K562 (cell line): ENCODE measurements around the gene GCH1. TPM values are rescaled to one million over a fixed set of nuclear protein-coding genes. Genes with fewer than 3 reads are reported as not detected.

Experiments used
- ZNF175 ChIP-seq: fragments of 200-800 bp; sonication (Bioruptor generic); IDR thresholded peaks from 2 replicates; pipeline ENCODE4 v1.6.1; 2016; ENCODE audit warnings: low read depth, mild to moderate bottlenecking, missing genetic modification characterization, missing compliant biosample characterization
- polyA plus RNA-seq, 8 experiments: library from polyadenylated mRNA; depleted of rRNA in 4 of 8; stranded (reverse) in 5 of 8; unstranded in 3 of 8; fragments of >200 nt; fragmentation: Nextera tagmentation in 2 of 8; fragmentation: Illumina TruSeq in 1 of 8; extraction: Ambion mirVana in 2 of 8; extraction: Trizol in 1 of 8; gene quantifications; 2 replicates each; pipeline versions ENCODE4 v1.2.1 to v1.2.3, GENCODE V29; 2011 to 2014; ENCODE audit warnings: inconsistent platforms in 1 of 8, missing spikeins in 1 of 8
- total RNA-seq, 7 experiments: library from RNA; depleted of rRNA in 6 of 7; stranded (reverse); fragments of >200 nt in 6 of 7; fragmentation: Illumina TruSeq in 2 of 7; extraction: Trizol in 2 of 7; gene quantifications; 2 replicates each; pipeline versions ENCODE4 v1.2.1 to v1.2.3, GENCODE V29; 2011 to 2021; ENCODE audit warnings: low replicate concordance in 1 of 7
- TF ChIP-seq, protein P1 (sequence below), 2 experiments: fragments of 450-650 bp in 1 of 2; sonication (generic) in 1 of 2; formaldehyde crosslinking in 1 of 2; IDR thresholded peaks; 2 replicates each; pipeline versions ENCODE4 v1.7.1 to v1.9.0; 2016 to 2022; ENCODE audit warnings: inconsistent platforms in 1 of 2, mild to moderate bottlenecking in 1 of 2, missing genetic modification reagents in 1 of 2
- TF ChIP-seq, protein P2 (sequence below), 2 experiments: fragments of 450-650 bp; IDR thresholded peaks; 2 replicates each; pipeline ENCODE4 v1.6.1; 2018; ENCODE audit warnings: mild to moderate bottlenecking in 2 of 2, low read depth in 1 of 2; ENCODE audit not compliant: partially characterized antibody in 2 of 2

GCH1 gene
- total and polyA plus RNA-seq, 9 of the 15 experiments (the other 6 are each of a cell fraction or from before 2014, with no cell fraction given) = 3.9 to 13.1 (median 6.5) TPM

DNA sequence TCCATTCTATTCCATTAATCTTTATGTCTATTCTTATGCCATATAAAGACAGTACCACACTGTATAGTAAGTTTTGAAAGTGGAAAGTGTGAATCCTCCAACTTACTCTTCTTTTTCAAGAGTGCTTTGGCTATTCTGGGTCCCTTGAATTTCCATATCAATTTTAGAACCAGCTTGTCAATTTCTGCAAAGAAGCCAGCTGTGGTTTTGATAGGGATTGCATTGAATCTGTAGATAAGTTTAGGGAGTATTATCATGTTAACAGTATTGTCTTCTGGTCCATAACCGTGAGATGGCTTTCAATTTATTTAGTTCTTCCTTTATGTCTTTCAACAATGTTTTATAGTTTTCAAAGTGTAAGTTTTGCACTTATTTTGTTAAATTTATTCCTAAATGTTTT, 34.2 kb upstream of the GCH1 start (continued):
- TF ChIP-seq, protein P1, sequence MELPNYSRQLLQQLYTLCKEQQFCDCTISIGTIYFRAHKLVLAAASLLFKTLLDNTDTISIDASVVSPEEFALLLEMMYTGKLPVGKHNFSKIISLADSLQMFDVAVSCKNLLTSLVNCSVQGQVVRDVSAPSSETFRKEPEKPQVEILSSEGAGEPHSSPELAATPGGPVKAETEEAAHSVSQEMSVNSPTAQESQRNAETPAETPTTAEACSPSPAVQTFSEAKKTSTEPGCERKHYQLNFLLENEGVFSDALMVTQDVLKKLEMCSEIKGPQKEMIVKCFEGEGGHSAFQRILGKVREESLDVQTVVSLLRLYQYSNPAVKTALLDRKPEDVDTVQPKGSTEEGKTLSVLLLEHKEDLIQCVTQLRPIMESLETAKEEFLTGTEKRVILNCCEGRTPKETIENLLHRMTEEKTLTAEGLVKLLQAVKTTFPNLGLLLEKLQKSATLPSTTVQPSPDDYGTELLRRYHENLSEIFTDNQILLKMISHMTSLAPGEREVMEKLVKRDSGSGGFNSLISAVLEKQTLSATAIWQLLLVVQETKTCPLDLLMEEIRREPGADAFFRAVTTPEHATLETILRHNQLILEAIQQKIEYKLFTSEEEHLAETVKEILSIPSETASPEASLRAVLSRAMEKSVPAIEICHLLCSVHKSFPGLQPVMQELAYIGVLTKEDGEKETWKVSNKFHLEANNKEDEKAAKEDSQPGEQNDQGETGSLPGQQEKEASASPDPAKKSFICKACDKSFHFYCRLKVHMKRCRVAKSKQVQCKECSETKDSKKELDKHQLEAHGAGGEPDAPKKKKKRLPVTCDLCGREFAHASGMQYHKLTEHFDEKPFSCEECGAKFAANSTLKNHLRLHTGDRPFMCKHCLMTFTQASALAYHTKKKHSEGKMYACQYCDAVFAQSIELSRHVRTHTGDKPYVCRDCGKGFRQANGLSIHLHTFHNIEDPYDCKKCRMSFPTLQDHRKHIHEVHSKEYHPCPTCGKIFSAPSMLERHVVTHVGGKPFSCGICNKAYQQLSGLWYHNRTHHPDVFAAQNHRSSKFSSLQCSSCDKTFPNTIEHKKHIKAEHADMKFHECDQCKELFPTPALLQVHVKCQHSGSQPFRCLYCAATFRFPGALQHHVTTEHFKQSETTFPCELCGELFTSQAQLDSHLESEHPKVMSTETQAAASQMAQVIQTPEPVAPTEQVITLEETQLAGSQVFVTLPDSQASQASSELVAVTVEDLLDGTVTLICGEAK (IDR thresholded peaks at IDR 0.05) = no peak
- TF ChIP-seq, protein P1 (CRISPR knock-in tag; IDR thresholded peaks at IDR 0.05) = no peak
- TF ChIP-seq, protein P2, sequence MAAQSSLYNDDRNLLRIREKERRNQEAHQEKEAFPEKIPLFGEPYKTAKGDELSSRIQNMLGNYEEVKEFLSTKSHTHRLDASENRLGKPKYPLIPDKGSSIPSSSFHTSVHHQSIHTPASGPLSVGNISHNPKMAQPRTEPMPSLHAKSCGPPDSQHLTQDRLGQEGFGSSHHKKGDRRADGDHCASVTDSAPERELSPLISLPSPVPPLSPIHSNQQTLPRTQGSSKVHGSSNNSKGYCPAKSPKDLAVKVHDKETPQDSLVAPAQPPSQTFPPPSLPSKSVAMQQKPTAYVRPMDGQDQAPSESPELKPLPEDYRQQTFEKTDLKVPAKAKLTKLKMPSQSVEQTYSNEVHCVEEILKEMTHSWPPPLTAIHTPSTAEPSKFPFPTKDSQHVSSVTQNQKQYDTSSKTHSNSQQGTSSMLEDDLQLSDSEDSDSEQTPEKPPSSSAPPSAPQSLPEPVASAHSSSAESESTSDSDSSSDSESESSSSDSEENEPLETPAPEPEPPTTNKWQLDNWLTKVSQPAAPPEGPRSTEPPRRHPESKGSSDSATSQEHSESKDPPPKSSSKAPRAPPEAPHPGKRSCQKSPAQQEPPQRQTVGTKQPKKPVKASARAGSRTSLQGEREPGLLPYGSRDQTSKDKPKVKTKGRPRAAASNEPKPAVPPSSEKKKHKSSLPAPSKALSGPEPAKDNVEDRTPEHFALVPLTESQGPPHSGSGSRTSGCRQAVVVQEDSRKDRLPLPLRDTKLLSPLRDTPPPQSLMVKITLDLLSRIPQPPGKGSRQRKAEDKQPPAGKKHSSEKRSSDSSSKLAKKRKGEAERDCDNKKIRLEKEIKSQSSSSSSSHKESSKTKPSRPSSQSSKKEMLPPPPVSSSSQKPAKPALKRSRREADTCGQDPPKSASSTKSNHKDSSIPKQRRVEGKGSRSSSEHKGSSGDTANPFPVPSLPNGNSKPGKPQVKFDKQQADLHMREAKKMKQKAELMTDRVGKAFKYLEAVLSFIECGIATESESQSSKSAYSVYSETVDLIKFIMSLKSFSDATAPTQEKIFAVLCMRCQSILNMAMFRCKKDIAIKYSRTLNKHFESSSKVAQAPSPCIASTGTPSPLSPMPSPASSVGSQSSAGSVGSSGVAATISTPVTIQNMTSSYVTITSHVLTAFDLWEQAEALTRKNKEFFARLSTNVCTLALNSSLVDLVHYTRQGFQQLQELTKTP (IDR thresholded peaks at IDR 0.05; ENCODE audit: low read depth in 1 of 2, partially characterized antibody in 2 of 2) = no peak
- no peak for TF ChIP-seq ZNF175 (CRISPR knock-in tag)
